GM19324 (cell line): ENCODE measurements around the gene STX11.
A peak's percentile ranks its signal among the peaks of the same experiment; 100 is the strongest.

Experiments used
- ATAC-seq: cut with Tn5 transposase; IDR thresholded peaks from one replicate; pipeline ENCODE4 v1.9.1; 2021; ENCODE audit warnings: mild to moderate bottlenecking, moderate library complexity; ENCODE audit not compliant: unreplicated experiment, low FRiP score

STX11 gene

DNA sequence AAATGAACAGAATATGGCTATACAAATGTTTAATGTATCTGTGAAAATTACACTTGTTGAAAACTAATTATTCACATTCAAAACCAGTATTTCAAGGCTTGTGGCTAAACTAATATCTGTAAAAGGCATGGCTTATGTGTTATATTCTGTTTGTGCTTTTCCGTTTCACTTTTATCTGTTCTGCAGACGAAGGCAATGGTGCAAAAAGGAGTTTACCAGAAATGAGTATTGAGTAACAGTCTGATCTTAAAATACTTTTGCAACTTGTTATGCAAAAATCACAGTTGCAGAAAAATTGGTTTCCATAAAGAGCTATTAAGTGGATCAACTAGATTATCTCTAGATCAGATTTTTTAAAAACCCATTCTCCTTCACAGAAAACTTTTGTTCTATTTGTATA is 9.4 kb upstream of the STX11 start:
- ATAC-seq: no peak

GRCh38 chr6:144141470-144141869 is 8.8 kb upstream of the STX11 start:
- ATAC-seq: no peak

DNA sequence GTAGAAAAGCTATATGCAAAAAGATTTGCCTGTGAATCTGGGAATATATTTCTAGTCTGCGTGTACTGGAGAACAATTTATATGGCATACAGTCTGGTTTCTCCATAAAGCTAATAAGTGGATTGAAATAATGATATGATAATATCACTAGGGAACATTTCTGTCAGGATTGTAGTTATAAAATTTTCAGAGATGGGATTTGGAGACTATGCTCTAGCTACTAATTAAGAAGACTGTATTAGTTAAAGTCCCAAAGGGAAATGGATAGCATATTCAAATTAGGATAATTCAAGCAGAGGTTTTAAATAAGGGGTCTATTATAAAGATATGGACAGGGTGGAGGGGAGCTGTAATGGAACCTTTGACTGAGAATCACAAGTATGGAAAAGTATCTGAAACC is 7.2 kb upstream of the STX11 start:
- ATAC-seq: no peak

- no peak for ATAC-seq
Measured at GRCh38 chr6:144143878-144144277, 6.4 kb upstream of the STX11 start.

- ATAC-seq: no peak
Measured at GRCh38 chr6:144144996-144145395, 5.3 kb upstream of the STX11 start.

DNA sequence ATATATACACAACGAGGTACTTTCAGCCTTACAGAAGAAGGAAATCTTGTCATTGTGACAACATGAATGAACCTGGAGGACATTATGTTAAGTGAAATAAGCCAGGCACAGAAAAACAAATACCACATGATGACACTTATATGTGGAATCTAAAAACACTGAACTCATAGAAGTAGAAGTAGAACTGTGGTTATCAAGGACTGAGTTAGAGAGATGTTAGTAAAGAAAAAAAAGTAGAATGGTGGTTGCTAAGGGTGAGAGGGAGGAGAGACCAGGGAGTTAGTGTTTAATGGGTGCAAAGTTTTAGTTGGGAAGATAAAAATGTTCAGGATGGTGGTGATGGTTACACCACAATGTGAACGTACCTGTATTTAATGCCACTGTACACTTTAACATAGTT is 4.8 kb upstream of the STX11 start:
- no peak for ATAC-seq

DNA sequence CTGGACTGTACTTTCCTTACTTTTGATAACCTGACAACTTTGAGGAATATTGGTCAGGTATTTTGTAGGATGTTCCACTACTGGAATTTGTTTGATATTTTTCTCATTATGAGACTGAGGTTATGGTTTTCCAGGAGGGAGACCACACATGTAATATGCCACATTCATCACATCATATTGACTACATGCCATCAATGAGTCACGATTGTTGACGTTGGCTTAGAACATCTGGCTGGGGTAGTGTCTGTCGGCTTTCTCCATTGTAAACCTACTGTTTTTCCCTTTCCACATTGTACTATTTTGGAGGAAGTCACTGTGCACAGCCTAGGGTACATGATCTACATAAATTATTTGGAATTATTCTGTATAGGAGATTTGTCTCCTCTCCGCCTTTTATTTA is 1.4 kb upstream of the STX11 start:
- no peak for ATAC-seq

DNA sequence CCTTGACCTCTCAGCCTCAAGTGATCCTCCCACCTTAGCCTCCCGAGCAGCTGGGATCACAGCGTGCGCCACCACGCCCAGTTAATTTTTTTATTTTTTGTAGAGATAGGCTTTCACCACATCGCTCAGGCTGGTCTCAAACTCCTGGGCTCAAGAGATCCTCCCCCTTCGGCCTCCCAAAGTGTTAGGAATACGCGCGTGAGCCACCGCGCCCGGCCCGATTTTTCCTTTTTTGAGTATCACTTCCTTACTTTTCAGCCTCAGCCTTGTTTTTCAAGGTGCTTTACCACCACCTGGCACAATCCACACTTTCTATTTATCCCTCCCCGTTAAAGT is 791 bp upstream of the STX11 start:
- ATAC-seq: no peak

- ATAC-seq: peak; percentile 61
Measured at GRCh38 chr6:144150710-144151657, 667 bp downstream of the STX11 start.

DNA sequence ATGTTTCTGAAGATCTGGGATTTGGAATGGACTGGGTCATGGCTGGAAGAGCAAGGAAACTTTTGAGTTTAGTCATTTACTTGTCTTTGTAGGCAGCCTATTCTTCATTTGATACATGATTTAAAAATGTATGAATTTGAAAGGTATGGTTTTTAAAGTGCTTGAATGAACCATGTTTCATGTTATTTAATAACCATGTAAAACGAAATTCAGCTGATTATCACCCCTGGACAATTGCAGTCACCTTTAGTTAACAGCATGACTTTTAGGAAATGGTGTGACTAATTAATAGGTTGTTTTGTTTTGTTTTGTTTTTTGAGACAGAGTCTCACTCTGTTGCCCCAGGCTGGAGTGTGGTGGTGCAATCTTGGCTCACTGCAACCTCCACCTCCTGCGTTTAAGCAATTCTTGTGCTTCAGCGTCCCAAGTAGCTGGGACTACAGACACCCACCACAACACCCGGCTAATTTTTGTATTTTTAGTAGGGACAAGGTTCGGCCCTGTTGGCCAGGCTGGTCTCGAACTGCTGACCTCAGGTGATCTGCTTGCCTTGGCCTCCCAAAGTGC is 2.1 kb downstream of the STX11 start:
- ATAC-seq: no peak

GRCh38 chr6:144153260-144153659 is 2.9 kb downstream of the STX11 start:
- no peak for ATAC-seq

DNA sequence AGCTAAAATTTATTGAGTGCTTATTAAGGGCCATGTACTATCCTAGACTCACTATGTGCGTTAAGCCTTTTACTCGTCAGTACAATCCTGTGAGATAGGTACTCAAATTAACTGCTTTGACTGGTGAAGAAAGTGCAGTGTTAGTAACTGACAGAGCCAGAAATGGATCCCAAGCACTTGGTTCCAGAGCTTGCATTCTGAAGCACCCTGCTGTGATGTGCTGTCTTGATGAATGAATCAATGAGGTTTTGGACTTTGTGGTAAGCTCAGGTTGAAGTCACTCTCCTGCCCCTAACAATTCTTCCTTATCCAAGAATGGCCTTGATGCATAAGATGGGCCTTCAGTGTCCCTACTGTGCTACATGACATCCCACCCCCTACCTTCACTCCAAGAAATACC is 3.7 kb downstream of the STX11 start:
- ATAC-seq: no peak

DNA sequence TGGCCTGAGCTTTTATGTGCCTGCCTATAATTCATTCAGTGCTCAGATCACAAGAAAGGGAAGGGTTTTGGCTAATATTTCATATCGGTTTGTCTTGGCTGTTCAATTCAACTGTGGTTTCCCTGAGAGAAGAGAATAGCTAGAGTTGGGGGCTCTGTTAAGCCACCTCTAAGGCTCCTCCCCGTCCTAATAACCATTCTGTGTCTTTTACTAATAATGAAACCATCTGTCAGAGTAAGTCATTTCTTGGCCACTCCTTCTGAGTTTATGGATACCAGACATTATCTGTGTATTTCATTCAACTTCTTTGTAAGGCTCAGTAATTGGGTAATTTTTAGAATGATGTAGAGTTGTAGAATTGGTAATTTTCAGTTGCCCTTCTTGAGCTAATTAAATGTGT is 5.2 kb downstream of the STX11 start:
- no peak for ATAC-seq

GRCh38 chr6:144156338-144156737 is 6.0 kb downstream of the STX11 start:
- ATAC-seq: peak; percentile 40

DNA sequence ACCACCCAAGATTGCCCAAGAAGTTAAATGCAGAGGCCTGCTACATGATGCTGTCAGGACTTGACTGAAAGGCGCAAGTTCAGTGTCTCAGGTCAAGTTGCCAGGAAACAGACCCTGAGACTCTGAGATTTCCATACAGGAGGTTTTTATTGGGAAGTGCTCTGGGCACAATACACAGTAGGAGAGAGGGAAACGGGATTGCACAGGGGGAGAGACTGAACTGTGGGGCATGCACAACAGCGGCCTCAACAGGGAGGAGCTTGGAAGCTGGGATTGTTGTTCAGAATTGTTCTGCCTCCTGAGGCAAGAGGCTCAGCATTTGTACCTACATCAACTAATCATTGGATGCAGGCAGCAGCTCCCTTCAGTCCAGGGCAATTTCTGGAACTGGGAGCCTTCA is 6.7 kb downstream of the STX11 start:
- no peak for ATAC-seq

DNA sequence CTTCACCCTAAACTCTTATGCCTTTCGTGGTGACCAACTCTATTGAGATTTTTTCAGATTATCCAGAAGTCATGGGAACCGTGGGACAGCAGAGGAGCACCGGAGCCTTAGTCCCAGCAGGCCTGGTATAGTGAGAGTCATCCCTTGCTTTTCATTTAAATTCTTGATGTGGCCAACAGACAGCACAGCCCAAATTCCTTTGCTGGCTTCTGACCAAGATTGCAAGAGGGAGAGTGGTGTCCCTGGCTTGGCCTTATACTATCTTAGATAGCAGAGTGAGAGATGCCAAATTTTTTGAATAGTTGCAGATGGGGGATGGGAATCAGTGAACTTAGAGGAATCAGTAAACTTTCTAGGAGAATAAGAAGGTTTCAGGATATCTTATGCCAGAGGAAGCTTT is 7.8 kb downstream of the STX11 start:
- no peak for ATAC-seq

- ATAC-seq: no peak
Measured at GRCh38 chr6:144159223-144159622, 8.9 kb downstream of the STX11 start.

GRCh38 chr6:144159742-144160141 is 9.4 kb downstream of the STX11 start:
- no peak for ATAC-seq

GRCh38 chr6:144160431-144161005 is 10.2 kb downstream of the STX11 start:
- ATAC-seq: no peak

DNA sequence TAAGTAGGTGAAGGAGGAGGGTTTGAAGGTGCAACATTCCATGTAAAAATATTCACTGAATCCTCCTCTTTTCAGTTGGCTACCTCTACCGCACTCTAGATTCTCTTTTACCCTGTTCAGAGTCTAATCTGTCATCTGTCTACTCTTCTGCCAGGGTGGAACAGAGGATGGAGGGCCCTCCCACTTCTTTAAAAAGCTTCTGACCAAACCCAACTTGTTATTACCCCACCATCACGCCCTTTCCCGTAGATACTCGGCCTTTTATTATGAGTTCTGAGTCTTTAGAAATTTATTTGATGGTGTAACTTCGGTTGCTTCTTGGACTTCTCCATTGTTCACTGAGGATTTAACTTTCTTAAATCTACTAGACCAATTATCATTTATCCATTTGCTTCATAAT is 11.7 kb downstream of the STX11 start:
- no peak for ATAC-seq

- ATAC-seq: peak; percentile 63
Measured at GRCh38 chr6:144162977-144163376, 12.7 kb downstream of the STX11 start.

- ATAC-seq: no peak
Measured at GRCh38 chr6:144165784-144166183, 15.5 kb downstream of the STX11 start.
